ENCODE results near the gene HECA.
"Not testable (repeated sequence)": the region's sequence is repeated elsewhere in the genome, so short reads cannot be mapped to it uniquely, and the experiment has no call there.

Gene HECA

GRCh38 chr6:139198529-139199288 is 63.8 kb downstream of the HECA start:
- H3K27ac ChIP-seq = no peak overlapping the region
- TF ChIP-seq, protein P1, sequence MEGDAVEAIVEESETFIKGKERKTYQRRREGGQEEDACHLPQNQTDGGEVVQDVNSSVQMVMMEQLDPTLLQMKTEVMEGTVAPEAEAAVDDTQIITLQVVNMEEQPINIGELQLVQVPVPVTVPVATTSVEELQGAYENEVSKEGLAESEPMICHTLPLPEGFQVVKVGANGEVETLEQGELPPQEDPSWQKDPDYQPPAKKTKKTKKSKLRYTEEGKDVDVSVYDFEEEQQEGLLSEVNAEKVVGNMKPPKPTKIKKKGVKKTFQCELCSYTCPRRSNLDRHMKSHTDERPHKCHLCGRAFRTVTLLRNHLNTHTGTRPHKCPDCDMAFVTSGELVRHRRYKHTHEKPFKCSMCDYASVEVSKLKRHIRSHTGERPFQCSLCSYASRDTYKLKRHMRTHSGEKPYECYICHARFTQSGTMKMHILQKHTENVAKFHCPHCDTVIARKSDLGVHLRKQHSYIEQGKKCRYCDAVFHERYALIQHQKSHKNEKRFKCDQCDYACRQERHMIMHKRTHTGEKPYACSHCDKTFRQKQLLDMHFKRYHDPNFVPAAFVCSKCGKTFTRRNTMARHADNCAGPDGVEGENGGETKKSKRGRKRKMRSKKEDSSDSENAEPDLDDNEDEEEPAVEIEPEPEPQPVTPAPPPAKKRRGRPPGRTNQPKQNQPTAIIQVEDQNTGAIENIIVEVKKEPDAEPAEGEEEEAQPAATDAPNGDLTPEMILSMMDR (IDR thresholded peaks at IDR 0.05) = no peak
- DNase-seq (ENCODE audit: low spot score) = no peak
- H3K4me3 ChIP-seq = no peak overlapping the region

DNA sequence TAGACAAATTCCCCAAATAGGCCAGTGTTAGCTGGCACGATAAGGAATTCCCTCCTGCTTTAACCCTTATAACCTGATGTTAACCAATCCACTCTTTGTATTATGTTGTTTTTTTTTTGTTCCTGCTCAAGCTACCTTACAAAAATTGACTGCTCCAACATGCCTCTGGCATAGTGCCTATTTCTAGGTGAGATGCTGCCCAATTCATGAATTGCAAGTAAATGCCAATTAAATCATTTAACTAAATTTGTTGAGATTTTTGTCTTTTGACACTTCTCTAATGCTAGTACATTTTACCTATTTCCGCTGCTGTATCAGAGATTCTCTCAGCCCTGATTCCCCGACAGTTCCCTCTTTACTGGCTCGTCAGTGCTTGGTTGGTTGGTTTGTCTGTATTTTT is 66.5 kb downstream of the HECA start:
- Histone ChIP-seq H3K27ac (no peak overlapping the region), H3K4me3 (no peak overlapping the region)
- no peak for DNase-seq (ENCODE audit: low spot score)
- TF ChIP-seq, protein P1 (IDR thresholded peaks at IDR 0.05) = no peak

GRCh38 chr6:139204978-139205377 is 70.1 kb downstream of the HECA start:
- no peak for DNase-seq (ENCODE audit: low spot score)
- Histone ChIP-seq H3K27ac (no peak overlapping the region), H3K4me3 (no peak overlapping the region)
- TF ChIP-seq, protein P1 (IDR thresholded peaks at IDR 0.05) = no peak

- no peak for DNase-seq (ENCODE audit: low spot score)
- TF ChIP-seq, protein P1 (IDR thresholded peaks at IDR 0.05) = no peak
- H3K27ac ChIP-seq = no peak overlapping the region
- no peak overlapping the region for H3K4me3 ChIP-seq
These were observed 71.0 kb downstream of the HECA start for GRCh38 chr6:139205843-139206242.

GRCh38 chr6:139210766-139211165 is 75.9 kb downstream of the HECA start:
- DNase-seq (ENCODE audit: low spot score); H3K27ac ChIP-seq; H3K4me3 ChIP-seq: not testable (repeated sequence)

GRCh38 chr6:139212460-139212859 is 77.6 kb downstream of the HECA start:
- H3K4me3 ChIP-seq; DNase-seq (ENCODE audit: low spot score); H3K27ac ChIP-seq: not testable (repeated sequence)

GRCh38 chr6:139219271-139219729 is 84.4 kb downstream of the HECA start:
- DNase-seq (ENCODE audit: low spot score) = peak; percentile 87

GRCh38 chr6:139219746-139220145 is 84.9 kb downstream of the HECA start:
- TF ChIP-seq, protein P1 (IDR thresholded peaks at IDR 0.05) = no peak
- Histone ChIP-seq H3K27ac (peak overlapping the region; percentile 49 to 76), H3K4me3 (no peak overlapping the region)
- DNase-seq (ENCODE audit: low spot score) = no peak

More at GRCh38 chr6:139219271-139219729, 84.4 kb downstream of the HECA start:
- TF ChIP-seq, protein P1 (IDR thresholded peaks at IDR 0.05) = peak; percentile 63
- Histone ChIP-seq H3K4me3 (peak overlapping the region; percentile 35), H3K27ac (peak overlapping the region; percentile 49 to 76)

DNA sequence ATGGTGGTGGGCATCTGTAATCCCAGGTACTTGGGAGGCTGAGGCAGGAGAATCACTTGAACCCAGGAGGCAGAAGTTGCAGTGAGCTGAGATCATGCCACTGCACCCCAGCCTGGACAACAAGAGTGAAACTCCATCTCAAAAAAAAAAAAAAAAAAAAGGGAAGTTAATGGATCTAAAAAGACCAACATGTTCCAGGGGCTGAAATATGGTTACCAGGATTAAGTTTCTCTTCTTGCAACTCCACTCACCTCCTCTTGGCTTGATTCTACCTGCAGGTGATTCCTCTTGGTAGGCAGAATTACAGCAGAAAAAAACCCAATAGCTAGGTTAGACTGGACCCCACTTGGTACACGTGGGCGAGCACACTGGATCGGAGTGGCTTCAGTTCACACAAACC is 93.5 kb downstream of the HECA start:
- H3K27ac ChIP-seq; DNase-seq (ENCODE audit: low spot score); H3K4me3 ChIP-seq: not testable (repeated sequence)
